Left ventricle myocardium inferior (tissue), 1 donor: ENCODE measurements around the gene CSTF2T. TPM values are rescaled to one million over a fixed set of nuclear protein-coding genes. Genes with fewer than 3 reads are reported as not detected.
"Not testable (repeated sequence)": the region's sequence is repeated elsewhere in the genome, so short reads cannot be mapped to it uniquely, and the experiment has no call there.

Experiments
- DNase-seq: peaks from one replicate; pipeline ENCODE4 v3.0.0-alpha.2; 2020
- H3K27ac ChIP-seq: fragments of 200-600 bp; replicated peaks from 2 replicates; pipeline ENCODE4 v1.8.0; 2021
- H3K27me3 ChIP-seq: fragments of 200-600 bp; 2 replicates; pipeline ENCODE4 v1.8.0; 2021; ENCODE audit warnings: low read depth
- H3K36me3 ChIP-seq: fragments of 200-600 bp; 2 replicates; pipeline ENCODE4 v1.8.0; 2021
- H3K4me1 ChIP-seq: fragments of 200-600 bp; 2 replicates; pipeline ENCODE4 v1.8.0; 2021
- H3K4me3 ChIP-seq: fragments of 200-600 bp; 2 replicates; pipeline ENCODE4 v1.8.0; 2021; ENCODE audit warnings: mild to moderate bottlenecking, moderate library complexity
- H3K9me3 ChIP-seq: fragments of 200-600 bp; replicated peaks from 2 replicates; pipeline ENCODE4 v1.8.0; 2021
- intact Hi-C: fragments of 100-400 bp; cut with micrococcal nuclease; formaldehyde crosslinking; loops from one replicate; pipeline ENCODE4 v1.11.0; 2022
- total RNA-seq: library from RNA; stranded (reverse); fragmentation: NEBNext Ultra II Directional; extraction: Animal tissue kit (Norgen Biotek cat#: 25700); gene quantifications from one replicate; pipeline ENCODE4 v1.2.1, GENCODE V29; 2021
- TF ChIP-seq, protein P1 (sequence below): fragments of 200-600 bp; IDR thresholded peaks from 2 replicates; pipeline ENCODE4 v1.8.0; 2021; ENCODE audit warnings: antibody characterized with exemption, mild to moderate bottlenecking, borderline replicate concordance
- donor health status: DM: no; HTN: yes; CAD: no; lungs with severe emphysema.

The CSTF2T gene
- total RNA-seq, 1 donor from 2014 or later: 21.7 TPM

DNA sequence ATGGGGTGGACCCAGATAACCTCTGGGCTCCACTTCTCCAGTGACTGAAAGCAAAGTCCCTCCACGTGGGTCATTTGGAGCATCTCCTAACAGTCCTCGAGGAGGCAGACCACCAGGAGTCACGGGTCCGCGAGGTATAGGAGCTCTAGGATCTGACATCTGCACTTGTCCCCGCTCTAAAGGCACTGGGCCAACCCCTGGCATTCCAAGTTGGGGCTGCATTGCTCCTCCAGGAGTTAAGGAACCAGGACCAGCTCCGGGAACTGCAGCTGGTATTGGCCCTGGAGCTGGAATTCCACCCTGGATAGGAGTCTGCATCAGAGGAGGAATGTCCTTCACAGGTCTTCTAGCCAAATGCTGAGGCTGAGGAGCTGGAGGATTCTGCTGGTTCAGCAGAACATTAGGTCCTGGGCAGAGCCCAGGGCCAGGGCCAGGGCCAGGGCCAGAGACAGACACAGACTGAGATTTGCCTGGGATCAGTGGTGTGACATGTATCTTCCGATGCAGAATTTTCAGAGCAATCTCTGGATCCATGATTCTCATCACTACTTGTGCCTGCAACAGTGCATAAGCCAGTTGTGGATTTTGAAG is 827 bp downstream of the CSTF2T start:
- intact Hi-C loops: no loop called here

DNA sequence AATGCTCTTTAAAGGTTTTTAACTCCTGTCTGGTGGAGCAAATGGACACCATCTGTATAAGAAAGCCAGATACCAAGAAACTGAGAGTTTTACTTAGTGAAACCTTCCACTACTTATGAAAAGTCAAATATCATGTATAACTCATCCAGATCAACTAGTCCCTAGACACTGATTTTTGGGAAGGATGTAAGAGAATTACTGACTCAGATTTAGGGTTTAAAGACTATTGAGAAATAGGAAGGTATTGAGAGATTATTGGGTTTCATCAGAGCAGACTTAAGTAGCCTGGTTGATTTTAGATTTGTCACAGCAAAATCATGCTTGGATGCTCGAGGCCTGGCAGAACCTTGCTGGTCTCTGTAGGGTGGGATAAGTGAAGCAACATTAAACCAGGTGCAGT is 3.1 kb downstream of the CSTF2T start:
- no peak for DNase-seq
- H3K27me3 ChIP-seq: no peaks in the 10 kb centered on the region
- no peaks in the 10 kb centered on the region for H3K36me3 ChIP-seq
- TF ChIP-seq, protein P1, sequence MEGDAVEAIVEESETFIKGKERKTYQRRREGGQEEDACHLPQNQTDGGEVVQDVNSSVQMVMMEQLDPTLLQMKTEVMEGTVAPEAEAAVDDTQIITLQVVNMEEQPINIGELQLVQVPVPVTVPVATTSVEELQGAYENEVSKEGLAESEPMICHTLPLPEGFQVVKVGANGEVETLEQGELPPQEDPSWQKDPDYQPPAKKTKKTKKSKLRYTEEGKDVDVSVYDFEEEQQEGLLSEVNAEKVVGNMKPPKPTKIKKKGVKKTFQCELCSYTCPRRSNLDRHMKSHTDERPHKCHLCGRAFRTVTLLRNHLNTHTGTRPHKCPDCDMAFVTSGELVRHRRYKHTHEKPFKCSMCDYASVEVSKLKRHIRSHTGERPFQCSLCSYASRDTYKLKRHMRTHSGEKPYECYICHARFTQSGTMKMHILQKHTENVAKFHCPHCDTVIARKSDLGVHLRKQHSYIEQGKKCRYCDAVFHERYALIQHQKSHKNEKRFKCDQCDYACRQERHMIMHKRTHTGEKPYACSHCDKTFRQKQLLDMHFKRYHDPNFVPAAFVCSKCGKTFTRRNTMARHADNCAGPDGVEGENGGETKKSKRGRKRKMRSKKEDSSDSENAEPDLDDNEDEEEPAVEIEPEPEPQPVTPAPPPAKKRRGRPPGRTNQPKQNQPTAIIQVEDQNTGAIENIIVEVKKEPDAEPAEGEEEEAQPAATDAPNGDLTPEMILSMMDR: no peak
- H3K27ac ChIP-seq: no peak overlapping the region
- no peaks in the 10 kb centered on the region for H3K9me3 ChIP-seq
- peaks cover 64% of the 10 kb centered on the region for H3K4me1 ChIP-seq
- intact Hi-C loops: no loop called here
- H3K4me3 ChIP-seq: no peak overlapping the region

More for the DNA sequence above, 827 bp downstream of the CSTF2T start:
- TF ChIP-seq, protein P1: no peak
- no peak for DNase-seq
- H3K36me3 ChIP-seq: no peaks in the 10 kb centered on the region
- peak overlapping the region; percentile 70 for H3K4me3 ChIP-seq
- no peaks in the 10 kb centered on the region for H3K27me3 ChIP-seq
- no peaks in the 10 kb centered on the region for H3K9me3 ChIP-seq
- peak overlapping the region; percentile 95 for H3K27ac ChIP-seq
- peaks cover 64% of the 10 kb centered on the region for H3K4me1 ChIP-seq

GRCh38 chr10:51694086-51694768 is 5.2 kb downstream of the CSTF2T start:
- intact Hi-C loops: no loop called here
- peak overlapping the region; percentile 24 for H3K27ac ChIP-seq

GRCh38 chr10:51691135-51691534 is 8.3 kb downstream of the CSTF2T start:
- peaks cover 25% of the 10 kb centered on the region for H3K4me1 ChIP-seq
- H3K4me3 ChIP-seq: no peak overlapping the region
- TF ChIP-seq, protein P1: no peak
- no peaks in the 10 kb centered on the region for H3K9me3 ChIP-seq
- H3K27me3 ChIP-seq: no peaks in the 10 kb centered on the region
- intact Hi-C loops: no loop called here
- no peak for DNase-seq
- H3K27ac ChIP-seq: no peak overlapping the region
- no peaks in the 10 kb centered on the region for H3K36me3 ChIP-seq

More at GRCh38 chr10:51694086-51694768, 5.2 kb downstream of the CSTF2T start:
- no peak for DNase-seq
- Histone ChIP-seq H3K27me3 (no peaks in the 10 kb centered on the region), H3K4me3 (no peak overlapping the region), H3K36me3 (no peaks in the 10 kb centered on the region), H3K4me1 (peaks cover 56% of the 10 kb centered on the region), H3K9me3 (no peaks in the 10 kb centered on the region)
- TF ChIP-seq, protein P1: no peak

DNA sequence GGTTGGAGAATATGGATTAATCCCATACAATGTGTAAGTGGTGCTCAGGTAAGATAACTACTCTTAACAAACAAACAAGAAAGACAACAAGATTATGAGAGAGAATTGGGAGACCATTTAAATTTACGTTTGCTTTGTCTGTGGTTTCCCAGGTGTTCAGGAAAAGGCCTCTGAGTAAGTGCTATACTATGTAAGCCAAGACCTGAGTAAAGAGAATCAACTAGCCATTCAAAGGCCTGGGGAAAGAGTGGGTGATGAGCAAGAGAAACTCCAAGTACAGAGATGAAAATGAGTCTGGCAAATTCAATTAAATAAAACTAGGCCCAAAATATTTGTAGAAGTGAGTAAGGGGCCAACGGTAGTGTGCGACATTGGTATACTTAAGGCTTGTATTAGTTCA is 9.9 kb downstream of the CSTF2T start:
- Histone ChIP-seq H3K27me3 (no peaks in the 10 kb centered on the region), H3K27ac (no peak overlapping the region), H3K4me3 (no peak overlapping the region), H3K4me1 (peaks cover 9% of the 10 kb centered on the region), H3K36me3 (no peaks in the 10 kb centered on the region), H3K9me3 (no peaks in the 10 kb centered on the region)
- intact Hi-C loops: no loop called here
- no peak for DNase-seq
- TF ChIP-seq, protein P1: no peak

DNA sequence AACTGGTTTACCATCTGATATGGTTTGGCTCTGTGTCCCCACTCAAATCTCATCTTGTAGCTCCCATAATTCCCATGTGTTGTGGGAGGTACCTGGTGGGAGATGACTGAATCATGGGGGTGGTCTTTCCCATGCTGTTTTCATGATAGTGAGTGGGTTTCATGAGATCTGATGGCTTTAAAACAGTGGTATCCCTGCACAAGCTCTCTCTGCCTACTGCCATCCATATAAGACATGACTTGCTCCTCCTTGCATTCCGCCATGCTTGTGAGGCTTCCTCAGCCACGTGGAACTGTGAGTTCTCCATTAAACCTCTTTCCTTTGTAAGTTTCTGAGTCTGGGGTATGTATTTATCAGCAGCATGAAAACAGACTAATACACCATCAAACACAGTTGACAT is 10.6 kb downstream of the CSTF2T start:
- intact Hi-C loops, H3K36me3 ChIP-seq, DNase-seq, H3K27ac ChIP-seq, H3K27me3 ChIP-seq, H3K9me3 ChIP-seq, H3K4me1 ChIP-seq, H3K4me3 ChIP-seq: not testable (repeated sequence)
